IPS-18a (cell line): ENCODE results near the gene ROGDI.

ENCODE experiments used
- H3K27ac ChIP-seq: one replicate; pipeline ENCODE4 v1.5.1; 2013; ENCODE audit warnings: low read length
- H3K27me3 ChIP-seq: one replicate; pipeline ENCODE4 v1.6.1; 2013; ENCODE audit warnings: mild to moderate bottlenecking, low read length; ENCODE audit not compliant: control insufficient read depth, insufficient read depth
- H3K36me3 ChIP-seq: one replicate; pipeline ENCODE4 v1.6.1; 2013; ENCODE audit warnings: low read depth, low read length; ENCODE audit not compliant: control insufficient read depth
- H3K4me1 ChIP-seq: one replicate; pipeline ENCODE4 v1.6.1; 2013; ENCODE audit warnings: low read depth, low read length; ENCODE audit not compliant: control insufficient read depth
- H3K4me3 ChIP-seq: one replicate; pipeline ENCODE4 v1.5.1; 2013; ENCODE audit warnings: low read length
- H3K9ac ChIP-seq: one replicate; pipeline ENCODE4 v1.6.1; 2013; ENCODE audit warnings: mild to moderate bottlenecking, low read length, moderate library complexity
- H3K9me3 ChIP-seq: one replicate; pipeline ENCODE4 v1.6.1; 2013; ENCODE audit warnings: low read depth, low read length; ENCODE audit not compliant: control insufficient read depth

Gene ROGDI

GRCh38 chr16:4832698-4833343, 30.4 kb upstream of the ROGDI start:
- Histone ChIP-seq H3K36me3 (peaks cover 70% of the 10 kb centered on the region), H3K27ac (no peak overlapping the region), H3K9ac (no peak overlapping the region)

GRCh38 chr16:4831616-4832015, 29.2 kb upstream of the ROGDI start:
- Histone ChIP-seq H3K4me1 (no peaks in the 10 kb centered on the region), H3K9ac (no peak overlapping the region), H3K9me3 (no peaks in the 10 kb centered on the region), H3K36me3 (peaks cover 72% of the 10 kb centered on the region), H3K27me3 (no peaks in the 10 kb centered on the region), H3K4me3 (no peak overlapping the region), H3K27ac (no peak overlapping the region)

More at GRCh38 chr16:4832698-4833343, 30.4 kb upstream of the ROGDI start:
- H3K4me1 ChIP-seq: no peaks in the 10 kb centered on the region
- H3K9me3 ChIP-seq: no peaks in the 10 kb centered on the region
- H3K27me3 ChIP-seq: no peaks in the 10 kb centered on the region
- no peak overlapping the region for H3K4me3 ChIP-seq

GRCh38 chr16:4830408-4830807, 28.0 kb upstream of the ROGDI start:
- H3K9ac ChIP-seq: no peak overlapping the region
- H3K36me3 ChIP-seq: peaks cover 74% of the 10 kb centered on the region
- H3K27me3 ChIP-seq: no peaks in the 10 kb centered on the region
- H3K4me3 ChIP-seq: no peak overlapping the region
- no peaks in the 10 kb centered on the region for H3K4me1 ChIP-seq
- no peak overlapping the region for H3K27ac ChIP-seq
- H3K9me3 ChIP-seq: no peaks in the 10 kb centered on the region

GRCh38 chr16:4828567-4829321, 26.3 kb upstream of the ROGDI start:
- Histone ChIP-seq H3K36me3 (peaks cover 76% of the 10 kb centered on the region), H3K9ac (no peak overlapping the region)

GRCh38 chr16:4826980-4827379, 24.5 kb upstream of the ROGDI start:
- Histone ChIP-seq H3K4me1 (no peaks in the 10 kb centered on the region), H3K4me3 (no peak overlapping the region), H3K9ac (no peak overlapping the region), H3K27ac (no peak overlapping the region), H3K27me3 (no peaks in the 10 kb centered on the region), H3K9me3 (no peaks in the 10 kb centered on the region), H3K36me3 (peaks cover 73% of the 10 kb centered on the region)

More at GRCh38 chr16:4828567-4829321, 26.3 kb upstream of the ROGDI start:
- no peaks in the 10 kb centered on the region for H3K9me3 ChIP-seq
- no peaks in the 10 kb centered on the region for H3K4me1 ChIP-seq
- H3K4me3 ChIP-seq: no peak overlapping the region
- no peak overlapping the region for H3K27ac ChIP-seq
- no peaks in the 10 kb centered on the region for H3K27me3 ChIP-seq

GRCh38 chr16:4826526-4826925, 24.1 kb upstream of the ROGDI start:
- H3K27ac ChIP-seq: no peak overlapping the region
- no peaks in the 10 kb centered on the region for H3K27me3 ChIP-seq
- H3K36me3 ChIP-seq: peaks cover 73% of the 10 kb centered on the region

GRCh38 chr16:4825196-4825595, 22.8 kb upstream of the ROGDI start:
- peaks cover 74% of the 10 kb centered on the region for H3K36me3 ChIP-seq
- H3K4me3 ChIP-seq: no peak overlapping the region
- no peaks in the 10 kb centered on the region for H3K4me1 ChIP-seq
- no peak overlapping the region for H3K27ac ChIP-seq
- no peaks in the 10 kb centered on the region for H3K27me3 ChIP-seq
- no peak overlapping the region for H3K9ac ChIP-seq
- no peaks in the 10 kb centered on the region for H3K9me3 ChIP-seq

More at GRCh38 chr16:4826526-4826925, 24.1 kb upstream of the ROGDI start:
- no peaks in the 10 kb centered on the region for H3K4me1 ChIP-seq
- H3K9me3 ChIP-seq: no peaks in the 10 kb centered on the region
- H3K9ac ChIP-seq: no peak overlapping the region
- H3K4me3 ChIP-seq: no peak overlapping the region

GRCh38 chr16:4820652-4821051, 18.2 kb upstream of the ROGDI start:
- no peak overlapping the region for H3K4me3 ChIP-seq
- H3K9me3 ChIP-seq: no peaks in the 10 kb centered on the region
- H3K36me3 ChIP-seq: peaks cover 51% of the 10 kb centered on the region
- no peak overlapping the region for H3K27ac ChIP-seq
- no peaks in the 10 kb centered on the region for H3K27me3 ChIP-seq
- H3K9ac ChIP-seq: no peak overlapping the region
- H3K4me1 ChIP-seq: no peaks in the 10 kb centered on the region

GRCh38 chr16:4814542-4815173, 12.2 kb upstream of the ROGDI start:
- Histone ChIP-seq H3K9ac (no peak overlapping the region), H3K27ac (no peak overlapping the region), H3K9me3 (no peaks in the 10 kb centered on the region), H3K27me3 (no peaks in the 10 kb centered on the region), H3K36me3 (peaks cover 57% of the 10 kb centered on the region), H3K4me3 (no peak overlapping the region), H3K4me1 (no peaks in the 10 kb centered on the region)

- H3K36me3 ChIP-seq: peaks cover 59% of the 10 kb centered on the region
These were observed 11.6 kb upstream of the ROGDI start for GRCh38 chr16:4814046-4814445.

GRCh38 chr16:4813251-4814003, 11.0 kb upstream of the ROGDI start:
- Histone ChIP-seq H3K4me3 (no peak overlapping the region), H3K27me3 (no peaks in the 10 kb centered on the region), H3K36me3 (peaks cover 63% of the 10 kb centered on the region), H3K4me1 (no peaks in the 10 kb centered on the region), H3K9me3 (no peaks in the 10 kb centered on the region), H3K27ac (no peak overlapping the region), H3K9ac (no peak overlapping the region)

More at GRCh38 chr16:4814046-4814445, 11.6 kb upstream of the ROGDI start:
- H3K4me3 ChIP-seq: no peak overlapping the region
- H3K9ac ChIP-seq: no peak overlapping the region
- H3K27me3 ChIP-seq: no peaks in the 10 kb centered on the region
- no peaks in the 10 kb centered on the region for H3K9me3 ChIP-seq
- H3K27ac ChIP-seq: no peak overlapping the region
- no peaks in the 10 kb centered on the region for H3K4me1 ChIP-seq
